Body of pancreas (tissue), 4 donors: Measurements from ENCODE around the gene CRYBG3.

Experiments
- CTCF ChIP-seq, 7 experiments: fragments of 450-650 bp in 4 of 7; fragments of 200-600 bp in 3 of 7; sonication (generic) in 3 of 7; IDR thresholded peaks; one replicate each; pipeline ENCODE4 v1.5.1; 2016 to 2019; ENCODE audit warnings: antibody characterized with exemption in 7 of 7
- POLR2A ChIP-seq, 3 donors: fragments of 450-650 bp; IDR thresholded peaks; one replicate each; pipeline ENCODE4 v1.6.1; 2016; ENCODE audit warnings: antibody characterized with exemption in 3 of 3, mild to moderate bottlenecking in 2 of 3

- TF ChIP-seq CTCF (IDR thresholded peaks at IDR 0.05) (no peak), POLR2A (IDR thresholded peaks at IDR 0.05) (no peak)
Observed at GRCh38 chr3:97896129-97896528, 74.3 kb downstream of the CRYBG3 start.
